Fibroblast of lung (primary cell): ENCODE results near the gene RPS14. TPM values are rescaled to one million over a fixed set of nuclear protein-coding genes. Genes with fewer than 3 reads are reported as not detected.

Experiments
- DNase-seq, 2 donors: peaks; one replicate each; pipeline versions ENCODE4 v3.0.0 to v3.0.0-alpha.2; 2010; ENCODE audit warnings: low read depth in 2 of 2
- H2AFZ ChIP-seq: 2 replicates; pipeline ENCODE4 v1.5.1; 2012; ENCODE audit warnings: low read length, control low read depth, inconsistent platforms
- H3K27ac ChIP-seq: 2 replicates; pipeline ENCODE4 v1.5.1; 2011; ENCODE audit warnings: low read length, control low read depth; ENCODE audit not compliant: insufficient read depth
- H3K27me3 ChIP-seq: 2 replicates; pipeline ENCODE4 v1.5.1; 2011; ENCODE audit warnings: mild to moderate bottlenecking, low read length; ENCODE audit not compliant: control insufficient read depth, insufficient read depth
- H3K36me3 ChIP-seq: 2 replicates; pipeline ENCODE4 v1.5.1; 2011; ENCODE audit warnings: low read length; ENCODE audit not compliant: control insufficient read depth, insufficient read depth
- H3K4me1 ChIP-seq: 2 replicates; pipeline ENCODE4 v1.5.1; 2011; ENCODE audit warnings: low read length; ENCODE audit not compliant: control insufficient read depth, insufficient read depth; ENCODE audit errors: extremely low read depth
- H3K4me2 ChIP-seq: 2 replicates; pipeline ENCODE4 v1.5.1; 2011; ENCODE audit warnings: low read length, control low read depth; ENCODE audit not compliant: insufficient read depth; ENCODE audit errors: extremely low read depth
- H3K4me3 ChIP-seq, 4 experiments: fragments of 200-600 bp in 1 of 4; sonication (generic) in 1 of 4; replicated peaks in 1 of 4; 2 replicates each; pipeline ENCODE4 v1.5.1; 2011 to 2016; ENCODE audit warnings: low read length in 4 of 4, low read depth in 3 of 4, mild to moderate bottlenecking in 3 of 4, control low read depth in 2 of 4, inconsistent platforms in 1 of 4, mixed read lengths in 1 of 4; ENCODE audit not compliant: insufficient read depth in 1 of 4; ENCODE audit errors: control extremely low read depth in 1 of 4
- H3K79me2 ChIP-seq: 2 replicates; pipeline ENCODE4 v1.5.1; 2012; ENCODE audit warnings: mild to moderate bottlenecking, low read length, inconsistent platforms; ENCODE audit not compliant: control insufficient read depth, insufficient read depth
- H3K9ac ChIP-seq: 2 replicates; pipeline ENCODE4 v1.5.1; 2011; ENCODE audit warnings: mild to moderate bottlenecking, low read length, control low read depth; ENCODE audit not compliant: insufficient read depth
- H3K9me3 ChIP-seq: 2 replicates; pipeline ENCODE4 v1.5.1; 2012; ENCODE audit warnings: low read depth, low read length; ENCODE audit not compliant: control insufficient read depth, insufficient read depth
- H4K20me1 ChIP-seq: 2 replicates; pipeline ENCODE4 v1.5.1; 2011; ENCODE audit warnings: low read length; ENCODE audit not compliant: control insufficient read depth, insufficient read depth; ENCODE audit errors: extremely low read depth
- CTCF ChIP-seq, 2 donors: IDR thresholded peaks in 1 of 2; conservative IDR thresholded peaks in 1 of 2; 1 replicate in 1 of 2; 2 replicates in 1 of 2; pipeline ENCODE4 v1.5.1; 2011 to 2012; ENCODE audit warnings: low read length in 2 of 2, control low read depth in 1 of 2, inconsistent platforms in 1 of 2, low read depth in 1 of 2, mild to moderate bottlenecking in 1 of 2
- EZH2 ChIP-seq: IDR thresholded peaks from 2 replicates; pipeline ENCODE4 v1.5.1; 2012; ENCODE audit warnings: low read length, control low read depth, mild to moderate bottlenecking; ENCODE audit errors: missing control alignments
- polyA plus RNA-seq, 2 donors: library from polyadenylated mRNA; depleted of rRNA in 1 of 2; stranded (reverse) in 1 of 2; unstranded in 1 of 2; fragments of >200 nt; gene quantifications; 2 replicates each; pipeline ENCODE4 v1.2.1, GENCODE V29; 2011 to 2012; ENCODE audit warnings: missing spikeins in 1 of 2
- total RNA-seq: library from RNA; depleted of rRNA; stranded (reverse); fragments of >200 nt; gene quantifications from 2 replicates; pipeline ENCODE4 v1.2.1, GENCODE V29; 2014

RPS14 gene
- total and polyA plus RNA-seq, 2 donors (not counting 1 experiment from before 2014, with no cell fraction given): 1,962 to 5,623 TPM

DNA sequence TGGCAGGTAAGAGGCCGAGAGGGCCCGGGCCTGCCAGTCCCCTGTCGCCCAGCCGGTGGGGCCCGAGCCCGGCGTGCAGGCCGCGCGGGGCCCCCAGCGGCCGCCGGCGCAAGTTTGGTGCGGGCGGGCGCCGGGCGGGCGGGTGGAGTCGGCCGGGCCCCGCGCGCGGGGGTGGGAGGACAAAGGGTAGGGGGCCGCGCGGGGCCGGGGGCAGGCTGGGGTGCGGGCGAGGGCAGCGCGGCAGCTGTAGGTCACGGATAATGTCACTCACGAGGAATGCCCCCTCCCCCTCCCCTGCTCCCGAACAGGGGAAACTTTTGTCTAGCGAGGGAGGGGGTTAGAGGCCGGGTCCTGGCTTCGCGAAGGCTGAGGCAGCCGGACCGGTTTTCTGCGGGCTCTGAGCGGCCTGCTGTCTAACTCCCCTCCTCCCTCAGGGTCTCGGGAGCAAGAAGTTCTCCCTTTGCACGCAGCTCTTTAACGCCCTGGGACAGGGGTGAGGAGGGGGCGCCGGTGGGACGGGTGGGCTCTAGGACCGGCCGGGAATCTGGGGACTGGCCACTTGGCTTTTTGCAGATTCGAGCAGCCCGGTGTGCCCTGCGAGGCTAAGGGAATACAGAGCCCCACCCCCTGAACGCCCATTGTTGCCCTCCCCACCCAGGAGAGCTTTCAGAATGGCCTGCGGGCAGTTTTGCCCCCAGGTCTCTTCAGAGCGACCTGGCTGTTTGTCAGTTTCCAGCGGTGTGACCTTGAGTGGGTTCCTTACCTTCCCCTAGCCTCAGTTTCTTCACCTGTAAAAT, 37.1 kb upstream of the RPS14 start:
- Histone ChIP-seq H3K4me2 (peak overlapping the region; percentile 86), H3K4me1 (peaks cover 38% of the 10 kb centered on the region), H3K9me3 (no peaks in the 10 kb centered on the region), H3K36me3 (peaks cover 2% of the 10 kb centered on the region), H3K27me3 (no peaks in the 10 kb centered on the region), H2AFZ (no peak overlapping the region), H3K9ac (peak overlapping the region; percentile 92), H3K27ac (peak overlapping the region; percentile 83), H4K20me1 (no peaks in the 10 kb centered on the region), H3K79me2 (peaks cover 66% of the 10 kb centered on the region), H3K4me3 (peak overlapping the region; percentile 62 to 87 (median 79))
- TF ChIP-seq CTCF (conservative IDR thresholded peaks at IDR 0.05 in 1 of 2, IDR thresholded peaks at IDR 0.05 in 1 of 2; ENCODE audit: low read depth in 1 of 2, low read length in 2 of 2) (no peak), EZH2 (no peak)
- peak; percentile 60 to 65 for DNase-seq

GRCh38 chr5:150485693-150486401, 36.3 kb upstream of the RPS14 start:
- H3K27me3 ChIP-seq: no peaks in the 10 kb centered on the region
- peaks cover 1% of the 10 kb centered on the region for H3K36me3 ChIP-seq
- H3K79me2 ChIP-seq: peaks cover 59% of the 10 kb centered on the region
- TF ChIP-seq CTCF (conservative IDR thresholded peaks at IDR 0.05 in 1 of 2, IDR thresholded peaks at IDR 0.05 in 1 of 2; ENCODE audit: low read depth in 1 of 2, low read length in 2 of 2) (no peak), EZH2 (no peak)
- H3K4me1 ChIP-seq: peaks cover 30% of the 10 kb centered on the region
- peak overlapping the region; percentile 83 for H3K27ac ChIP-seq
- no peaks in the 10 kb centered on the region for H4K20me1 ChIP-seq
- H3K9me3 ChIP-seq: no peaks in the 10 kb centered on the region
- H3K4me3 ChIP-seq: peak overlapping the region; percentile 60 to 87 (median 72)
- peak overlapping the region; percentile 88 for H3K4me2 ChIP-seq
- H2AFZ ChIP-seq: no peak overlapping the region
- peak; percentile 50 to 58 for DNase-seq
- H3K9ac ChIP-seq: peak overlapping the region; percentile 92

DNA sequence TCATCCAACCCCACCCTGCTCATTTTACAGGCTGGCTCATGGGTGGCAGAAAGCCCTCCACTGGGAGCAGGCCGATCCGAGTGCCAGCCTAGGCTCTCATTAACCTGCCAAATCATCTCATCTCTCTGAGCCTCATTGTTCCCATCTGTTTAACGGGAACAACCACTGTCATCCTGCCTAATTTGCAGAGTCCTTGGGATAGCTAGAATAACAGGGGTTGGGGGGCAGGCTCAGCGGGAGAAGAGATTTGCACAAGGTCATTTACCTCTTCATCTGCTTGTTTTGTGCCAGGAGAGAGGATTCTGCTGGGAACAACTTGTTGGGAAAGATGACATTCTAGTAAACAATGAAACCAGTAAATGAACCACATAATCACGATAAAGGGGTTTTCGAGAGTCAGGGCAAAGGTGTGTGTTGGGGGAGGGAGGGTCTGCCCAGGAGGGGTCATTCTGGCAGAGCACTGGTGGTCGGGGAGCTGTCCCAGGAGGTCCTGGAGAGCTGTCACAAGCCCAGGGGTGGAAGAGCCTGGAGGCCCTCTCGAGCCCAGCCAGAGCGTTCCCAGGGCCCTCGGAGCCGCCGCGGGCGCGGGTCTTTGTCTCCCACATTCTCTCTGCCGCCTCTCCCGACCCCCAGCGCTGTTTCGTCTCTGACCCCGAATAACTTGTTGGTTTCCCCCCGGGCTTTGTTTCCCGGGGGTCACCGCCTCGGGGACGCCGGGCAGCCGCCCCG, 35.6 kb upstream of the RPS14 start:
- Histone ChIP-seq H3K4me3 (peak overlapping the region; percentile 60 to 87 (median 72)), H3K27ac (peak overlapping the region; percentile 83), H3K27me3 (no peaks in the 10 kb centered on the region), H3K36me3 (no peaks in the 10 kb centered on the region), H4K20me1 (no peaks in the 10 kb centered on the region), H3K4me1 (peaks cover 23% of the 10 kb centered on the region), H3K9me3 (no peaks in the 10 kb centered on the region), H3K9ac (peak overlapping the region; percentile 92), H2AFZ (no peak overlapping the region), H3K79me2 (peaks cover 52% of the 10 kb centered on the region), H3K4me2 (peak overlapping the region; percentile 88)
- no peak for TF ChIP-seq EZH2
- no peak for TF ChIP-seq CTCF (conservative IDR thresholded peaks at IDR 0.05 in 1 of 2, IDR thresholded peaks at IDR 0.05 in 1 of 2; ENCODE audit: low read depth in 1 of 2, low read length in 2 of 2)
- DNase-seq: no peak
